GM19025 (cell line): ENCODE data around the gene PDE12.
"Not testable (repeated sequence)": the region's sequence is repeated elsewhere in the genome, so short reads cannot be mapped to it uniquely, and the experiment has no call there.

Experiments used
- ATAC-seq: cut with Tn5 transposase; IDR thresholded peaks from one replicate; pipeline ENCODE4 v1.9.1; 2021; ENCODE audit warnings: mild to moderate bottlenecking, low read depth, moderate library complexity; ENCODE audit not compliant: unreplicated experiment

Gene PDE12

DNA sequence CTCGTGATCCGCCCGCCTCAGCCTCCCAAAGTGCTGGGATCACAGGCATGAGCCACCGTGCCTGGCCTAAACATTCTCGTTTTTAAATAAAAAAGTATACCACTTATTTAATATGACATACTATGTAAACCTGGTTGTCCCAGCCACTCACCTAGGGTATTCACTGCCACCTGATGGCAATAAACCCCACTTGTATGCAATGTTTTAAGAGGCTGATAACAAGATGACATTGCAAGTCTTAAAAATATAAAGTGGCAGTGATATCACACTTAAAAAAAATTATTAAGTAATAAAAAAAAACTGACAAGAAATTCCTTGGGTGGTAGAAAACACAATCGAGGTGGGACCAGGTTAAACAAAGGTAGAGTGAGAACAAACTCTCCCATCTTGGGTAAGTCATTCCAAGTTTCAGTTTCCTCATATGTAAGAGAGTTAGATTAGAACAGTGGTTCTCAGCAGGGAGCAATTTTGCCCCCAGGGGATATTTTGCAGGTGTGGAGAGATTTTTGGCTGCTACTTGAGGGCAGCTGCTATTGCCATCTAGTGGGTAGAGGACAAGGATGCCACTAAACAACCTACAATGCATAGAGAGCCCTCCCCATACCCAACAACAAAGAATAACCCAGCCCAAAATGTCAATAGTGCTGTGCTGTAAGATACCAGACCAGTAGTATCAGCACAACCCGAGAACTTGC is 26.5 kb downstream of the PDE12 start:
- no peak for ATAC-seq

DNA sequence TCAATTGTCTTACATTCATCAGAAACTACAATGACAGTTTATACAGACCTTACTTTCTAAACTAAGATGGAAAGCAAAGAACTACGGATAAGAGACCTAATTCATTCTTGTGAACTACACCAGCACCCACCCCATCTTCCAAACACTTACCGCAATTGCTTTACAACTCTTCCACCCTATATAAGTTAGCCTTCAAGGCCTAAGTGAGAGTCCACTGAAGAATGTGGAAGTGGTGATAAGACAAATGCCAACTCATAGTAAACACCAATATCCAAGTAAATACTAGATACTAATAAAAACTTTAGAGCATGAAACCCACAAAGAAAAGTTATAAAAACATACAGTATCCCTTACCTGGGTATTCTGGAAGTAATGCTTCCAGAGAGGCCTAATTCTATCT is 27.5 kb downstream of the PDE12 start:
- ATAC-seq: no peak

DNA sequence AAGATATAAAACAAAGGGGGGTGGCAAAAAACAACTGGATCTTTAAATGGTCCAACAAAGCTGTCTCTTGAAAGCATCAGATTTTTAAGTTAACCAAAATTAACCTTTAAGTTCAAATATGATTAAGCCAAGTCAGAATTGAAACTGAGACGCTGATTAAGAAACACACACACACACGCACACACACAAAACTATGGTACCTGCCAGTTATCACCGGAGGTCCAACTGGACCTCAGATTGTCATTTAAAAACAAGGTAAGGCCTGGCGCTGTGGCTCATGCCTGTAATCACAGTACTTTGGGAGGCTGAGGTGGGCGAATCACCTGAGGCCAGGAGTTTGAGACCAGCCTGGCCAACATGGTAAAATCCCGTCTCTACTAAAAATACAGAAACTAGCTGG is 30.7 kb downstream of the PDE12 start:
- no peak for ATAC-seq

DNA sequence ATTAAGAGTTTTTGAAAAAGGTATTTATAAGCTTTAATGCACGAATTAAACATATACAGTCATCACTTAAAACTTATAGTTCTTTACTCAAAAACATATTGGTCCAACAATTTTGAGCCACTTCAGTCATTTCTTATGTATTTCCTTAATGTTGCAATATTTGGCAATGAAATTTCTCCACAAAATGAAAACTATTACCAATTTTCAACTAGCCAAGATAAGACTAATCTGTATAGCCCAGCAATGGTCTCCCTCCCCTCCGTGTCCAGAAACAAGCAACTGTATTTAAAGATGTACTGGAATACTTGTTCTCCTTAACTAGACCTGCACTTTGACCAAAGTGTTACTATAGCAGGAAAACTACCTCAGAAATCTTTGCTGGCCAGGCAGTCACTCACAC is 31.8 kb downstream of the PDE12 start:
- no peak for ATAC-seq

DNA sequence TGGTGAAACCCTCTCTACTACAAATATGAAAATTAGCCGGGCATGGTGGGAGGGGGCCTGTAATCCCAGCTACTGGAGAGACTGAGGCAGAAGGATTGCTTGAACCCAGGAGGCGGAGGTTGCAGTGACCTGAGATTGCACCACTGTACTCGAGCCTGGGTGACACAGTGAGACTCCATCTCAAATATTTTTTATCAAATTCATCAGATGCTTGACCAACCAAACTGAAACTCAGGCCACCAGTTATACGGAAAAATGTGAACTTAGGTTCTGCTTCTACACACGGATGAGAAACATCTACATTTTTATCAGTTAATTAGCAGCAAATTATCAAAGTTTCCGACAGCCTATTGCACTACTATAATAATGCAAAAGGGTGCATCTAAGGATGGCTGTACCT is 36.2 kb downstream of the PDE12 start:
- no peak for ATAC-seq

DNA sequence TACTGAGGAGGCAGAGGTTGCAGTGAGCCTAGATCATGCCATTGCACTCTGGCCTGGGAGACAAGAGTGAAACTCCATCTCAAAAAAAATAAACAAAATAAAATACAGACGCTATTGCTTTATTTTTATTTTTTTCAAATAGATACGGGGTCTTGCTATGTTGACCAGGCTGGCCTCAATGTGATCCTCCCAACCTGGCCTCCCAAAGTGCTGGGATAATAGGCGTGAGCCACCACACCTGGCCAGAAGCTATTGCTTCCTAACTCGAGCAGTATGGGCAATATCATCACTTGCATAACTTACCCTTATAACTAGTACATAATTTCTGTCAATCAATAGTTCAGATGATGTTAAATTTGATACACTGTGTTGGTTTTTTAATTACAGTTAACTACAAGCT is 38.1 kb downstream of the PDE12 start:
- no peak for ATAC-seq

DNA sequence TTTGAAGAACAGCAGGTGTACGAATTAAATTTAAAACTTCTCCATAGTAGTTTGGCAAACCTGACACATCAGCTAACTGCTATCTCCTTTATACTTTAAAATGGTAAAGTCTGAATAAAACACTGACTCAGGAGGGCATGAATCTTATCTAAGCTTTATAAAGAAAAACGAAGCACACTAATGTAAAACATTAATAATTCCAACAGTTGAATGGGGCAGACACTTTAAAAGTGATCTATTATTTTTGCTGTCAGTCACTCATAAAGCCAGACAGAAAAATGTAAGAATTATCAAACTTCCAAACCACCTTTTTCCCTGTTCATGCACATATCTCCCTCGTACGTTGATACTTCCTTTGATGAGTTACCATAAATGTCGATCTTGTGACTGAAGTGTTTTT is 38.5 kb downstream of the PDE12 start:
- ATAC-seq: no peak

DNA sequence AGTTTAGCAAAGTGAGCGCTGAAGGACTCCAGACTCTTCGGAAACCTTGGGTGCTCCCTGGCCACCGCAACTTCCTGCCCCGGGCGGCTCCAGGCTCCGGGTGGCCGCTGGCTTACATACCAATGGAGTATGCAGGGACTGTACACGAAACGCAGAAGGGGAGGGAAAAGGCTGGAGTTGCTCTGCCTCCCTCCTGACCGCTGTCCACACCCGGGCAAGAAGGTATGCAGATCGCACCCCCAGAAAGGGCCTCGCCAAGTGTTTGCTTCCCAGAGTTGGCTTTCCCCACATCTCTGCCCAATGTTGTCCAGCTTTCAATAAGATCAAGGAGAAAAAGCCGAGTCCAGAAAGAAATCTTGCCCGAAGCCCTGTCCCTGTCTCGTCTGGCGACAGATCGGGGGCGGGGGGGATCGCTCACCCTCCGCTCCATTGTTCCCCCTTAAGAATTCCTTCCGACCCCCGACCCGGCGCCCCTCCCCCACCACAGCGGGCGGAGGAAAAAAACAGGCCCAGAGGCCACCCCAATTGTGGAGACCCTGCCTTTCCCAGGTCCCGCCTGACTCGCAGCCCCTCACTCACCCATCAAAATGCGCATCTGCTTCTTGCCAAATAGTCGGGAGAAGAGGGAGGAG is 40.5 kb downstream of the PDE12 start:
- ATAC-seq: no peak

DNA sequence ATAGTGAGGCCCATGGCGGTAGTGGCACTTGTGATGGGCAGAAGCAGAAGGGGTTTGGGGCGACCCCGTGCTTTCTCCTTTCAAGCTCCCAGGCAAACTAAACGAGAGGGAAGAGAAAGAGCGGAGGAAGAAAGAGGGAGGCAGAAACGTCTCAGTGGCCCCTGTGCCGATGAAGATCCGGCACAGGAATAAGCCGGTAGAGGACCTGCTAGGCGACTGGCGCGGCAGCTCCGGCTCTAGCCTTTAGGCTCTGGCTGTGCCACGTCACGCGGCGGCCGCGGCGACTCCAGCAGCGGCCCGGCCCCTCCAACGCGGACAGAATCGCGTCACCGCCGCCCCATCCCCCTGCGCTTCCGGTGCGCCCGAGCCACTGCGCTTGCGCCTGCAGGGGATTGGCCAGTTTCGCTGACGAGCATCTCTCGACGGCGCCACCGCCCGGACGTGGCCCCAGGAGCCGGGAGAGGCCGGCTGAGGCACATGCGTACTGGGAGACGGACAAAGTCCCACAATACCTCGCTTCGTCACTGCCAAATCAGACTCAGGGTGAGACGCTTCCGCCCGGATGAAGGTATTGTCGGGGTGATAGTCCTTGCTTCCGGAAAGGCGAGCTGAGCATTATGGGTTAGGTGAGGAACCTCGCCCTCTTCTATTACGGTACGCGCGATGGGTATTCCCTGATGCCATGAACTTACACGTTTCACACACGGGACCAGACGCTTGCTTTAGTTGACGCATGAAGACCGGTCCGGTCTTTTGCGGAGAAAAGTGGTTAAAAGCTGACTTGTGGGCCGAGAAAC is 41.3 kb downstream of the PDE12 start, which contains the start of gene ARF4:
ARF4 (minus strand) TSS at position 218 of the 797 bp plus-strand sequence; CDS start at position 14, 204 bp downstream.
- peak; percentile 93 for ATAC-seq

DNA sequence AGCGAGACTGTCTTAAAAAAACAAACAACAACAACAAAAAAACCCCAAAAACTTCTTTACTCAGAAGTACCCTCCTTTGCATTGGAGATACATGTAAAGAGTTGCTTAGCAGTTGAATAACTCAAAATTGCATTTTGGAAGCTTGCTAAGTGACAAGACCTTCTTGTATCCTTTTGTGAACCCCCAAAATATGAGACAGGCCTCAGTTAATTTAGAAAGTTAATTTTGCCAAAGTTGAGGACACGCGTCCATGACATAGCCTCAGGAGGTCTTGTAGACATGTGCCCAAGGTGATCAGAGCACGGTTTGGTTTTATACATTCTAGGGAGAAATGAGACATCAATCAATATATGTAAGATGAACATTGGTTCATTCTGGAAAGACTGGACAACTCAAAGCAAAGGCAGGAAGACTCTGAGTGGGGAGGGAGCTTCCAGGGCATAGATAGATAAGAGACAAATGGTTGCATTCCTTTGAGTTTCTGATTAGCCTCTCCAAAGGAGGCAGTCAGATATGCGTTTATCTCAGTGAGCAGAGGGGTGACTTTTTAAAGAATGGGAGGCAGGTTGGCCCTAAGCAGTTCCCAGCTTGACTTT is 42.8 kb downstream of the PDE12 start:
- ATAC-seq: no peak

DNA sequence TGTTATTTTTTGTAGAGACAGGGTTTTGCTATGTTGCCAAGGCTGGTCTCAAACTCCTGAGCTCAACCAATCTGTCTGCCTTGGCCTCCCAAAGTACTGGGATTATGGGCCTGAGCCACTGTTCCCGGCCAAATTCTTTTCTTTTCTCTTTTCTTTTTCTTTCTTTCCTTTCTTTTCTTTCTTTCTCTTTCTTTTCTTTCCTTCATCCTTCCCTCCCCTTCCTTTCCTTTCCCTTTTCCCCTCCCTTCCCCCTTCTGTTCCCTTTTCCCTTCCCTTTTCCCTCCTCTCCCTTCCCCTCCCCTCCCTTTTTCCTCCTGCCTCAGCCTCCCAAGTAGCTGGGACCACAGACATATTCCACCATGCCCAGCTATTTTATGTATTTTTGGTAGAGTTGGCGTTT is 44.1 kb downstream of the PDE12 start:
- no peak for ATAC-seq

DNA sequence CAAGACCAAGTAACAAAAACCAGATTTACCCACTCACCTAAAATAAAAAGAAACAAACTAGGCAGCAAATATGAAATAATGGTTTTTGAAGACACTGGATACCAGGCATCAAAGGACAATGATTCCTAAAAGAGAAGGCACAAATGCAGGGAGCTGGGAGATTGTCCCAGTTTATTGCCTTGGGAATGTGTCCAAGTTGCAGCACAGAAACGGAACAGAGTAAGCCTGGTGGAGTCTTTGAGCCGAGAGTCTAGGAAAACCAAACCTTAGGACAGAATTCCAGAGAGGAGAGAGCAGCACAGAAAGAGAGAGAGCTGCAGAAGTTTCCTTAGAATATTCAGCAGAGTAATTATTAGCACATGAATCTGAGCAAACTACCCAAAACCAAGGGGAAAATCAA is 48.9 kb downstream of the PDE12 start:
- ATAC-seq: no peak

DNA sequence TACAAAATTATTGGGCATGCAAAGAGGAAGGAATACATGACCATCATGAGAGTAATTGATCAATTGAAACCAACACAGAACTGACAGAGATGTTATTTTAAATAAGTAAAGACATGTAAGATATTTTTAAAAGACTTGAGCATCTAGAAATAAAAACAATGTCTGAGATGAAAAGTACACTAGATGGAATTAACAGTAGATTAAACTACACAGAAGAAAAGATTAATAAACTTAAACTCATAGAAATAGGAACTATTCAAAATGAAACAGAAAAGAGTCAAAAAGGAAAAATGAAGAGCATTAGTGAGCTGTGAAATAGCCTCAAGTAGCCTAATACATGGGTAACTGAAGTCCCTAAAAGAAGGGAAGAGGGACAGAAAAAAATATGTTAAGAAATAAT is 49.6 kb downstream of the PDE12 start:
- ATAC-seq: no peak

DNA sequence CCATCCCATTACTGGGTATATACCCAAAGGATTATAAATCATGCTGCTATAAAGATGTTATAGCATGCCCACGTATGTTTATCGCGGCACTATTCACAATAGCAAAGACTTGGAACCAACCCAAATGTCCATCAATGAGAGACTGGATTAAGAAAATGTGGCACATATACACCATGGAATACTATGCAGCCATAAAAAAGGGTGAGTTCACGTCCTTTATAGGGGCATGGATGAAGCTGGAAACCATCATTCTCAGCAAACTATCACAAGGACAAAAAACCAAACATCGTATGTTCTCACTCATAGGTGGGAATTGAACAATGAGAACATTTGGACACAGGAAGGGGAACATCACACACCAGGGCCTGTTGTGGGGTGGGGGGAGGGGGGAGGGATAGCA is 55.8 kb downstream of the PDE12 start:
- not testable (repeated sequence) for ATAC-seq

DNA sequence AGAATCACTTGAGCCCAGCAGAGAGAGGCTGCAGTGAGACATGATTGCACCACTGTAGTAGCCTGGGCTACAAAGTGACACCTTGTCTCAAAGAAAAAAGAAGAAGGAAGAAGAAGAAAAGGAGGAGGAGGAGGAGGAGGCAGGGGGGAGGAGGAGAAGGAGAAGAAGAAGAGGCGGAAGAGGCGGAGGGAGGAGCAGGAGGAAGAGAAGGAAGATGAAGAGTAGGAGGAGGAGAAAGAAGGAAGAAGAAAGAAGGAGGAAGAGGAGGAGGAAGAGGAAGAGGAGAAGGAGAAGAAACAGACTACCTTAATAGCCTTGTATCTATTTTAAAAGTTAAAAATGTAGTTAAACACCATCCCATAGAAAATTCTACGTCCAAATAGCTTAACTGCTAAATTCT is 60.2 kb downstream of the PDE12 start:
- no peak for ATAC-seq
